ENCODE measurements around the gene POMT1.
"Not testable (repeated sequence)": the region's sequence is repeated elsewhere in the genome, so short reads cannot be mapped to it uniquely, and the experiment has no call there.

The POMT1 gene

GRCh38 chr9:131550465-131550864 is 47.7 kb downstream of the POMT1 start:
- not testable (repeated sequence) for DNase-seq (ENCODE audit: low read depth in 3 of 3)

DNA sequence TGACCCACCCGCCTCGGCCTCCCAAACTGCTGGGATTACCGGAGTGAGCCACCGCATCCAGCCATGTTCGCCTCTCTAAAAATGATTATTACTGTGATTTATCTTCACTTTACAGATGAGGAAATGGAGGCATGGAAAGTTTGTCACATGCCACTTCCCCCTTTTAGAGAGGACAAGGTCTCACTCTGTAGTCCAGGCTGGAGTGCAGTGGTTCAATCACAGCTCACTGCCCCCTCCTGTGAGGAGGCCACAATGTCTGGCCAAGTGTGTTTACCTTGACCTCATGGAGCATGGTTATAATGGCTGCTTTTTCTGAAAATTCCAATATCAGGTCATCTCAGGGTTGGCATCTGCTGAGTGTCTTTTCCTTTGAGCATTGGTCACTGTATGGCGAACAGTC is 49.3 kb downstream of the POMT1 start:
- no peak for DNase-seq (ENCODE audit: low read depth in 3 of 3)

DNA sequence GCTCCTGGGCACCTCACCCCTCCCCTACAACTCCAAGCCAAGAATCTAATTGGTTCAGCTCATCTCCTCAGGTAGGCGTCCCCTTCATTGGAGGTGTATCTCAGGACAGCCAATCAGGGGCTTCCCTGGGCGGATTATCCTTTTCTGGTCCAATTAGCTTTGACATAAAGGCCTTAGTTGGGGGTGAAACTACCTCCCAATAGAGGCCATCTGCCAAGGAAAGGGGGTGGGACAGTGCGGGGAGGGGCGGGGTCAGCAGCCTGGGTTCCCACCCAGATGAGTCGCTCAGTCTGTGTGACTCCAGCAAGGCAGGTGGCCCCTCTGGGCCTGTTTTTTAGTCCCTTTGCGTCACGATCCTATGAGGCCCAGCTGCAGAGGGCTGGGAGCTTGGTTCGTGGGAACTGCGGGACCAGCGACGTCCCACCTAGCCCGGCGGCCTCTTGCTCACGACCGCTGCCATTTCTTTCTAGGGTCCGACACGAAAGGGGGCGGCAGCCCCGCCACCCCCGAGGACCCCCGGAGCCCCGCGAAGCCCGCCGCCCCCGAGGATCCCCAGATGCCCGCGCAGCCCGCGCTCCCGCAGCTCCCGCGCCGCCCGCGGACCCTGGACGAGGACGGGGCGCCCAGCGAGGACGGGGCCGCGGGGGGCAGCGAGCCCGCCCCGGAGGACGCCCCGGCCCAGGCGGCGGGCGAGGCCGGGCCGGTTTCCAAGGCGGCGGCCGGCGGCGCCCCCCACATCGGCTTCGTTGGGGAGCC is 51.5 kb downstream of the POMT1 start:
- DNase-seq (ENCODE audit: low read depth in 3 of 3) = no peak

GRCh38 chr9:131554843-131555351 is 52.2 kb downstream of the POMT1 start:
- no peak for DNase-seq (ENCODE audit: low read depth in 3 of 3)

- no peak for DNase-seq (ENCODE audit: low read depth in 3 of 3)
These were observed 53.3 kb downstream of the POMT1 start for GRCh38 chr9:131555841-131556673.

GRCh38 chr9:131557855-131558548 is 55.3 kb downstream of the POMT1 start:
- DNase-seq (ENCODE audit: low read depth in 3 of 3) = no peak

GRCh38 chr9:131559421-131560000 is 56.8 kb downstream of the POMT1 start:
- DNase-seq (ENCODE audit: low read depth in 3 of 3) = no peak

DNA sequence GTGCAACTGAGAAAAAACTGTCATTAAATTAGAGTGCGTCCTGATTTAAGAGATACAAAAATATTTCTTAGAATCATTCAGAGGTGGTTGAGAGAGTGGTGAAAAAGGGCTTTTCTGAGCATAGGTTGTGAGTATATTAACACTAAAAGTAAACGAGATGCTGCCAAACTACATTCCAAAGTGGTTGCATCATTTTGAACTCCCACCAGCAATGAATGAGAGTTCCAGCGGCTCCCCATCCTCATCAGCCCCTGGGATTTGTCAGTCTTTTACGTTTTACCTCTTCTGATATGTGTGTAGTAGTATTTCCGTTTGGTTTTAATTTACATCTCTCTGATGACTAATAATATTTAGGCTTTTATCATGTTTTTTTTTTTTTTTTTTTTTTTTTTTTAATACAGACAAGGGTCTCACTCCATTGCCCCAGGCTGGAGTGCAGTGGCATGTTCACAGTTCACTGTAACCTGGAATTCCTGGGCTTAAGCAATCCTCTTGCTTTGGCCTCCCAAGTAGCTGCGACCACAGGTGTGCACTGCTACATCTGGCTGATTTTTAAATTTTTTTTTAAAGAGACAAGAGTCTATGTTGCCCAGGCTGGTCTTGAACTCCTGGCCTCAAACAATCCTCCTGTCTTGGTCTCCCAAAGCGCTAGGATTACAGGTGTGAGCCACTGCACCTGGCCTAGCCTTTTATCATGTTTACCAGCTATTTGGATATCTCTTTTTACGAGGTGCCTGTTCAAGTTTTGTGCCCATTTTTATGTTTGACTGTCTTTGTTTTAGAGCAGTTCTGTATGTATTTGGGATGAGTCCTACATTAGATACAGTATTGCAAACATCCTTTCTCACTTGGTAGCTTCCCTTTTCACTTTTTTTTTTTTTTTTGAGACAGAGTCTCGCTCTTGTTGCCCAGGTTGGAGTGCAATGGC is 59.6 kb downstream of the POMT1 start:
- DNase-seq (ENCODE audit: low read depth in 3 of 3) = no peak

DNA sequence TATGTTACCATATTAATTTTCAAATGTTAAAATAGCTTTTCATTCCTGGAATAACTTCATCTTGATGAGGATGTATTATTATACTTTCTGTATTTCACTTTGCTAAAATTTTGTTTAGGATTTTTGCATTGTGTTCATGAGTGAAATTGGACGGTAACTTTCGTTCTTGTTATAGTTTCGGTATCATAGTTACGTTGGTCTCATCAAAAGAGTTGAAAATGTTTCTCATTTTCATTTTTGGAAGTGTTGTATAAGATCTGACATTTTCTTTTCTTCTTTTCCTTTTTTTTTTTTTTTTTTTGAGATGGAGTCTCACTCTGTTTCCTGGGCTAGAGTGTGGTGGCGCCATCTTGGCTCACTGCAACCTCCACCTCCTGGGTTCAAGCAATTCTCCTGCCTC is 62.7 kb downstream of the POMT1 start:
- DNase-seq (ENCODE audit: low read depth in 3 of 3) = no peak

- DNase-seq (ENCODE audit: low read depth in 3 of 3) = no peak
These were observed 63.4 kb downstream of the POMT1 start for GRCh38 chr9:131566158-131566557.

DNA sequence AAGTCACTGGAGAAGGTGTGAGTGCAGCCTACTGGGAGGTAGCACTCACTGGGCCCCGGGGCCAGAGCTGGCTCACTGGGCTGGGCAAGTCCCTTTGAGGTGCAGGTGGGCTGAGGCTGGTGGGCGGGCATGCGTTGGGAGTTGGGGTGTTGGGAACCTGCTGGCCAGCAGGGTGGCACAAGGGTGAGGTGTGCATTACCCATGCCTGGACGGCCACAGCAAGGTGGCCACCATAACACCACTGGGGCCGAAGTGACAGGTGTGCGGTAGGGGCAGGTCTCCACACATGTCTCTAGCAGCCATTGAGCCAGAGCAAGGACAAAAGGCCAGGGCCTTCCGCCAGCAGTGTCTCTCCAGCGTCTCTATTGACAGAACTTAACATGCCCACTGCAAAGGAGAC is 65.2 kb downstream of the POMT1 start:
- DNase-seq (ENCODE audit: low read depth in 3 of 3) = no peak
